WTC11 (cell line): Measurements from ENCODE around the gene NELL1.

ENCODE experiments used
- EMX1 ChIP-seq: fragments of 250-450 bp; sonication (Bioruptor Pico); IDR thresholded peaks from 2 replicates; pipeline ENCODE4 v1.8.0; 2021; ENCODE audit warnings: mild to moderate bottlenecking
- NFYB ChIP-seq: sonication (generic); formaldehyde crosslinking; conservative IDR thresholded peaks from 2 replicates; pipeline ENCODE4 v1.8.0; 2022; ENCODE audit warnings: low read depth, missing genetic modification reagents
- TF ChIP-seq, protein P1 (sequence below): sonication (generic); formaldehyde crosslinking; IDR thresholded peaks from 2 replicates; pipeline ENCODE4 v1.8.0; 2022; ENCODE audit warnings: mild to moderate bottlenecking, missing genetic modification reagents
- TF ChIP-seq, protein P2 (sequence below): sonication (generic); formaldehyde crosslinking; IDR thresholded peaks from 2 replicates; pipeline ENCODE4 v1.8.1; 2022; ENCODE audit warnings: low read depth, missing genetic modification reagents, borderline replicate concordance
- TF ChIP-seq, protein P3 (sequence below): sonication (generic); formaldehyde crosslinking; IDR thresholded peaks from 2 replicates; pipeline ENCODE4 v1.8.0; 2022; ENCODE audit warnings: mild to moderate bottlenecking, missing genetic modification reagents

DNA sequence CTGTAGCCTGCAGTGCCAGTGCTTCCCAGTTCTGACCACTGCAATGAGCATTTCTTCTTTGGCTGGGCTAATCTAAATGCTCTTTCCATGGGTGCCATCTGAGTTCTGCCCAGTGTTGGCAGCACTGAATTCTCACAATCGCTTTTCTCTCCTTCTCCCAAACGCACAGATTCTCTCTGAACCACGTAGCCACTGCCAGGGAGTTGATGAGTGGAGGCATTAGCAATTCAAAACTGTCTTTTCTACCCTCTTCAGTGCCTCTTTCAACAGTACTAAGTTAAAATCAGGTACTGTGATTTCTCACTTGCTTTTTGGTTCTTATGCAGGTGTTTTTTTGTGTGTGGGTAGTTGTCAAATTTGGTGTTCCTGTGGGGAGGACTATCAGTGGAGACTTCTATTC is 778.5 kb downstream of the NELL1 start:
- TF ChIP-seq NFYB (CRISPR knock-in tag) (no peak), EMX1 (CRISPR knock-in tag) (no peak)
- TF ChIP-seq, protein P1, sequence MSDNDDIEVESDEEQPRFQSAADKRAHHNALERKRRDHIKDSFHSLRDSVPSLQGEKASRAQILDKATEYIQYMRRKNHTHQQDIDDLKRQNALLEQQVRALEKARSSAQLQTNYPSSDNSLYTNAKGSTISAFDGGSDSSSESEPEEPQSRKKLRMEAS (CRISPR knock-in tag) = no peak
- TF ChIP-seq, protein P2, sequence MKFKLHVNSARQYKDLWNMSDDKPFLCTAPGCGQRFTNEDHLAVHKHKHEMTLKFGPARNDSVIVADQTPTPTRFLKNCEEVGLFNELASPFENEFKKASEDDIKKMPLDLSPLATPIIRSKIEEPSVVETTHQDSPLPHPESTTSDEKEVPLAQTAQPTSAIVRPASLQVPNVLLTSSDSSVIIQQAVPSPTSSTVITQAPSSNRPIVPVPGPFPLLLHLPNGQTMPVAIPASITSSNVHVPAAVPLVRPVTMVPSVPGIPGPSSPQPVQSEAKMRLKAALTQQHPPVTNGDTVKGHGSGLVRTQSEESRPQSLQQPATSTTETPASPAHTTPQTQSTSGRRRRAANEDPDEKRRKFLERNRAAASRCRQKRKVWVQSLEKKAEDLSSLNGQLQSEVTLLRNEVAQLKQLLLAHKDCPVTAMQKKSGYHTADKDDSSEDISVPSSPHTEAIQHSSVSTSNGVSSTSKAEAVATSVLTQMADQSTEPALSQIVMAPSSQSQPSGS (CRISPR knock-in tag) = no peak
- TF ChIP-seq, protein P3, sequence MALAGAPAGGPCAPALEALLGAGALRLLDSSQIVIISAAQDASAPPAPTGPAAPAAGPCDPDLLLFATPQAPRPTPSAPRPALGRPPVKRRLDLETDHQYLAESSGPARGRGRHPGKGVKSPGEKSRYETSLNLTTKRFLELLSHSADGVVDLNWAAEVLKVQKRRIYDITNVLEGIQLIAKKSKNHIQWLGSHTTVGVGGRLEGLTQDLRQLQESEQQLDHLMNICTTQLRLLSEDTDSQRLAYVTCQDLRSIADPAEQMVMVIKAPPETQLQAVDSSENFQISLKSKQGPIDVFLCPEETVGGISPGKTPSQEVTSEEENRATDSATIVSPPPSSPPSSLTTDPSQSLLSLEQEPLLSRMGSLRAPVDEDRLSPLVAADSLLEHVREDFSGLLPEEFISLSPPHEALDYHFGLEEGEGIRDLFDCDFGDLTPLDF = no peak
